ENCODE measurements around the gene NOXA1.

DNA sequence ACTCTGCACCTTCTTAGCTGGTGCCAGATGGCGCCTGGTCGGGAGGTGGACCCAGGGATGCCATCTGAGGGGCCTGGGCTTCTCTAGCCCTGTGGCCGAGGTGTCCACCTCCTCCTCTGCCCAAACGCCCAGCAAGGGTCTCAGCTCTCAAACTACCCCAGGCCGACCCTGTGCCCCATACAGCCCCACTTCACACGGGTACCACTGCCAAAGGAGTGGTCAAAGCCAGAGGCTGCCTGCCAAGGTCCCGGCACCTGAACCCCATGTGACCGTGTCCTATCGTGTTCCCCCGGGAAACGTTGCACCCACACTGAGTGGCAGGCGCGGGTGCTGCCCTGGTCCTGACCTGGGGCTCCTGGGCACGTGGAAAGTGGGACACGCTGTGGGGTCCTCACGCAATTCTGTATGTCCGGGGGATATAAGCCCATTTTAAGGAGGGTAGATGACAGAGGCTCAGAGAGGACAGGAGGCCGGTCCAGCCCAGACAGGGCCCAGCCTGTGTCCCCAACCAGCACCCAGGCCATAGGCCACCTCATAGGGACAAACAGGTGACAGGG, 16.0 kb downstream of the NOXA1 start:
- TF ChIP-seq TAF1 (IDR thresholded peaks at IDR 0.05; ENCODE audit: low read depth, low read length) = no peak
- TF ChIP-seq POLR2A (IDR thresholded peaks at IDR 0.05; ENCODE audit: low read depth, low read length) = no peak
- no peak for TF ChIP-seq POLR2AphosphoS5 (IDR thresholded peaks at IDR 0.05; ENCODE audit: low read depth, low read length)
- TF ChIP-seq POU2F2 (IDR thresholded peaks at IDR 0.05; ENCODE audit: low read depth, low read length) = no peak
- TF ChIP-seq SPI1 (IDR thresholded peaks at IDR 0.05; ENCODE audit: low read depth, low read length) = no peak

Measured in GM12891 (cell line).